HG03521 (cell line): Measurements from ENCODE around the gene GABBR2.

Source experiments
- ATAC-seq: cut with Tn5 transposase; IDR thresholded peaks from one replicate; pipeline ENCODE4 v1.9.1; 2021; ENCODE audit warnings: mild to moderate bottlenecking, moderate library complexity; ENCODE audit not compliant: unreplicated experiment

Gene GABBR2

GRCh38 chr9:98549401-98549800 lies 159.3 kb downstream of the GABBR2 start:
- no peak for ATAC-seq

- no peak for ATAC-seq
Observed at GRCh38 chr9:98547606-98548005, 161.1 kb downstream of the GABBR2 start.

- ATAC-seq, result no peak
Observed at GRCh38 chr9:98545021-98545420, 163.7 kb downstream of the GABBR2 start.

GRCh38 chr9:98541684-98542230 lies 167.0 kb downstream of the GABBR2 start:
- ATAC-seq, result no peak

- no peak for ATAC-seq
Observed at GRCh38 chr9:98540476-98540875, 168.3 kb downstream of the GABBR2 start.

- ATAC-seq, result no peak
Observed at GRCh38 chr9:98539954-98540353, 168.8 kb downstream of the GABBR2 start.

- no peak for ATAC-seq
Observed at GRCh38 chr9:98538626-98539031, 170.1 kb downstream of the GABBR2 start.

- no peak for ATAC-seq
Observed at GRCh38 chr9:98538203-98538602, 170.5 kb downstream of the GABBR2 start.

GRCh38 chr9:98536542-98537173 lies 172.1 kb downstream of the GABBR2 start:
- ATAC-seq, result no peak

GRCh38 chr9:98533866-98534265 lies 174.9 kb downstream of the GABBR2 start:
- ATAC-seq, result no peak

- ATAC-seq, result no peak
Observed at GRCh38 chr9:98533132-98533531, 175.6 kb downstream of the GABBR2 start.

GRCh38 chr9:98532574-98532973 lies 176.2 kb downstream of the GABBR2 start:
- no peak for ATAC-seq

GRCh38 chr9:98532147-98532546 lies 176.6 kb downstream of the GABBR2 start:
- ATAC-seq, result no peak

GRCh38 chr9:98530806-98531386 lies 177.8 kb downstream of the GABBR2 start:
- ATAC-seq, result no peak

- ATAC-seq, result no peak
Observed at GRCh38 chr9:98530275-98530674, 178.5 kb downstream of the GABBR2 start.

- ATAC-seq, result no peak
Observed at GRCh38 chr9:98529841-98530240, 178.9 kb downstream of the GABBR2 start.

GRCh38 chr9:98523231-98523901 lies 185.4 kb downstream of the GABBR2 start:
- no peak for ATAC-seq

GRCh38 chr9:98522487-98522886 lies 186.2 kb downstream of the GABBR2 start:
- no peak for ATAC-seq

- ATAC-seq, result no peak
Observed at GRCh38 chr9:98521141-98521540, 187.6 kb downstream of the GABBR2 start.

- no peak for ATAC-seq
Observed at GRCh38 chr9:98520221-98520960, 188.3 kb downstream of the GABBR2 start.

- no peak for ATAC-seq
Observed at GRCh38 chr9:98519641-98520040, 189.1 kb downstream of the GABBR2 start.
